T-cell (primary cell): ENCODE data around the gene TAS1R3. TPM values are rescaled to one million over a fixed set of nuclear protein-coding genes. Genes with fewer than 3 reads are reported as not detected.

Source experiments
- ATAC-seq, 4 experiments: fragments of 200-7000 bp in 3 of 4; fragments of 150-1000 bp in 1 of 4; cut with Tn5 transposase; replicated peaks in 1 of 4; 1 replicate in 3 of 4; 2 replicates in 1 of 4; pipeline ENCODE4 v1.10.0; 2021; ENCODE audit warnings: moderate library complexity in 3 of 4, mild to moderate bottlenecking in 2 of 4, moderate number of reproducible peaks in 1 of 4
- CTCF ChIA-PET, 2 donors: fragments of 300-600 bp; sonication (Branson Sonifier 250); formaldehyde crosslinking; loops; one replicate each; lab custom pipeline; 2022; ENCODE audit warnings: antibody characterized with exemption in 2 of 2; lab: Charles Lee
- POLR2A ChIA-PET, 2 donors: fragments of 300-600 bp; sonication (Branson Sonifier 250); formaldehyde crosslinking; loops; one replicate each; lab custom pipeline; 2022; ENCODE audit warnings: antibody characterized with exemption in 2 of 2; lab: Charles Lee
- DNase-seq, 35 experiments: peaks; one replicate each; pipeline versions ENCODE4 v3.0.0 to v3.0.0-alpha.2; 2013 to 2023
- H3K27ac ChIP-seq: one replicate; pipeline ENCODE4 v1.5.1; 2013; ENCODE audit warnings: low read length
- H3K27me3 ChIP-seq, 2 experiments: replicated peaks in 1 of 2; 1 replicate in 1 of 2; 2 replicates in 1 of 2; pipeline versions ENCODE4 v1.6.1 to v1.7.0; 2013; ENCODE audit warnings: low read length in 1 of 2, mixed read lengths in 1 of 2; ENCODE audit not compliant: control insufficient read depth in 2 of 2, insufficient read depth in 2 of 2; ENCODE audit errors: extremely low read depth in 1 of 2
- H3K36me3 ChIP-seq, 2 donors: 1 replicate in 1 of 2; 2 replicates in 1 of 2; pipeline versions ENCODE4 v1.6.1 to v1.7.0; 2013; ENCODE audit warnings: low read length in 1 of 2; ENCODE audit not compliant: control insufficient read depth in 2 of 2, insufficient read depth in 1 of 2; ENCODE audit errors: extremely low read depth in 1 of 2
- H3K4me1 ChIP-seq, 2 experiments: 1 replicate in 1 of 2; 2 replicates in 1 of 2; pipeline versions ENCODE4 v1.6.1 to v1.7.0; 2013; ENCODE audit warnings: low read length in 2 of 2, mixed read lengths in 1 of 2; ENCODE audit not compliant: insufficient read depth in 2 of 2, control insufficient read depth in 1 of 2; ENCODE audit errors: extremely low read depth in 1 of 2
- H3K4me3 ChIP-seq, 2 donors: 1 replicate in 1 of 2; 2 replicates in 1 of 2; pipeline versions ENCODE4 v1.5.1 to v1.7.0; 2013; ENCODE audit warnings: mild to moderate bottlenecking in 2 of 2, low read length in 1 of 2, moderate library complexity in 1 of 2; ENCODE audit not compliant: control insufficient read depth in 1 of 2; ENCODE audit errors: extremely low read depth in 1 of 2
- H3K9me3 ChIP-seq: 2 replicates; pipeline ENCODE4 v1.7.0; 2013
- H3K27ac Mint-ChIP-seq, 2 donors: one replicate each; pipeline ENCODE4 v1.8.0; 2020 to 2021; ENCODE audit warnings: mild to moderate bottlenecking in 2 of 2, mixed read lengths in 2 of 2
- H3K27me3 Mint-ChIP-seq, 2 donors: one replicate each; pipeline ENCODE4 v1.8.0; 2021 to 2022; ENCODE audit warnings: mixed read lengths in 2 of 2
- H3K36me3 Mint-ChIP-seq: one replicate; pipeline ENCODE4 v1.8.0; 2021; ENCODE audit warnings: mixed read lengths
- H3K4me1 Mint-ChIP-seq, 3 donors: one replicate each; pipeline ENCODE4 v1.8.0; 2020 to 2022; ENCODE audit warnings: mixed read lengths in 3 of 3, mild to moderate bottlenecking in 1 of 3
- H3K4me3 Mint-ChIP-seq, 3 donors: one replicate each; pipeline ENCODE4 v1.8.0; 2020 to 2022; ENCODE audit warnings: mild to moderate bottlenecking in 3 of 3, mixed read lengths in 3 of 3, moderate library complexity in 3 of 3
- H3K9me3 Mint-ChIP-seq, 3 donors: one replicate each; pipeline ENCODE4 v1.8.0; 2020 to 2022; ENCODE audit warnings: mixed read lengths in 3 of 3
- WGBS: methylation state at CpG from one replicate; pipeline ENCODE4 v1.1.5; 2013; ENCODE audit warnings: missing lambda C conversion rate; ENCODE audit not compliant: insufficient coverage; 5-methylcytosine and 5-hydroxymethylcytosine counted together
- total RNA-seq, 35 experiments: library from RNA in 6 of 35; stranded (reverse) in 6 of 35; fragments of 120-200 nt in 1 of 35; gene quantifications; one replicate each; pipeline versions ENCODE4 v1.2.1 to v1.2.4 and lab custom pipeline; 2013 to 2026

Gene TAS1R3
- total RNA-seq, 5 donors from 2014 or later (not counting 1 experiment from before 2014, with no cell fraction given): 1.6 to 2.3 (median 2.1) TPM

DNA sequence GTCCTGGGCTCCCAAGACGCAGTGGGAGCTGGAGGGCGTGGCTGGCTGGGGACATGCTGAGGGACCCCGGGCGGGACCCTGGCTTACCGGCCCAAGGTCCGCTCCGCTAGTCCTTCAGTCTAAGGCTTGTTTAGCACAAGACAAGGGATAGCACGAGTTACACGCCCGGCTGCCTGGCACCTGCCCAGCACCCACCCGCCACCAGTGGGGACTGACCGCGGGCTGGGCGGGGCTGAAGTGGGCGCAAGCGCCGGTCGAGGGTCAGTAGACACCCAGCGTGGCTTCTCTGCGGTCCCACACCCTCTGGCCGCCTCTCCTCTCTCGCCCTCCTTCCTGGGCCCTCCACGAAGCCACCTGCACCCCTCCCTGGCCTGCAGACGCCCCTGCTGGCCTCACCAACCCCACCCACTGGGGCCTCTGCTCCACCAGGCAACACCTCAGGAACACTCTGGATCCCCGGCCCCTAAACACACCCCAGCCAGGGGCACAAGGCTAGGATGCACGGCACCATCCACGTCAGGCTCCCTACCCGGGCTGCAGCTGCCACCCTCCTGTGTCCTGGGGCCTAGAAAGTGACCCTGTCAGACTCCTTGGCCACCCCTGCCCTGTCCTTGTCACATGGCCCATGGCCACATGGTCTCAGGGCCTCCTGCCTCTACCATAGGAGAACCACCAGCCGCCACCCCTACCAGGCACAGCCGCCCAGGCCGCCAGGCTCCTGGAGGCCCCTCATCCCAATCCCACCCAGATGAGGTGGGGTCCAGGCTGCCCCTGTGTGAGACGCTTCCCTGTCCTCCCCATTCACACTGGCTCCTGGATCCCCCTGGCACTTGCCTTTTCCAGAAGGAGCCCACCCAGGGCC is 6.1 kb downstream of the TAS1R3 start:
- POLR2A ChIA-PET: no interaction called here
- Mint-ChIP-seq H3K4me1 (no peaks in the 10 kb centered on the region), H3K27me3 (no peaks in the 10 kb centered on the region), H3K36me3 (peaks cover 10% of the 10 kb centered on the region), H3K9me3 (no peaks in the 10 kb centered on the region), H3K4me3 (no peak overlapping the region), H3K27ac (no peak overlapping the region)
- DNase-seq: no peak
- no peak for ATAC-seq
- no peaks in the 10 kb centered on the region for H3K27me3 ChIP-seq
- 95% methylated on average over 30 of the region's 32 CpGs for WGBS
- no peaks in the 10 kb centered on the region for H3K9me3 ChIP-seq
- H3K4me3 ChIP-seq: no peak overlapping the region
- no peak overlapping the region for H3K27ac ChIP-seq
- CTCF ChIA-PET: no interaction called here
- no peaks in the 10 kb centered on the region for H3K4me1 ChIP-seq
- peaks cover 8 to 10% of the 10 kb centered on the region in 2 donors for H3K36me3 ChIP-seq

DNA sequence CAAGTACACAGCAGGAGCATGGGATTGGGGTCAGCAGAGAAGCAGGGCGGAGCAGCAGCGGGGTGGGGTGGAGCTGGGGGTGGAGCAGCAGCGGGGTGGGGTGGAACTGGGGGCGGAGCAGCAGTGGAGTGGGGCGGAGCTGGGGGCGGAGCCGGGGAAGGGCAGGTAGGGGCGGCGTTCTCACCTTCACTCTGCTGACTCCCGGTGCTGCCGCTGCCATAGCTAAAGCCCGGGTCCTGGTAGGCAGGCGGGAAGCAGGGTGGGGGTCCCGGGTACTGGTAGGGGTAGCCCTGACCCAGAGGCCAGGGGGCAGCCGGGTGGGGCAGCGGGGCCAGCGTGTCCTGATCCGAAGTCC is 6.7 kb downstream of the TAS1R3 start:
- ATAC-seq: peak in 2 of 4 experiments; percentile 38 to 65
- Histone ChIP-seq H3K36me3 (peaks cover 8 to 10% of the 10 kb centered on the region in 2 donors), H3K27ac (no peak overlapping the region), H3K4me3 (no peak overlapping the region), H3K27me3 (no peaks in the 10 kb centered on the region), H3K9me3 (no peaks in the 10 kb centered on the region), H3K4me1 (no peaks in the 10 kb centered on the region)
- H3K27me3 Mint-ChIP-seq: no peaks in the 10 kb centered on the region
- ChIA-PET POLR2A (no interaction called here), CTCF (no interaction called here)
- peaks cover 10% of the 10 kb centered on the region for H3K36me3 Mint-ChIP-seq
- no peaks in the 10 kb centered on the region for H3K9me3 Mint-ChIP-seq
- no peaks in the 10 kb centered on the region for H3K4me1 Mint-ChIP-seq
- DNase-seq: peak in 5 of 35 experiments; percentile 20 to 36 (median 28)
- no peak overlapping the region for H3K4me3 Mint-ChIP-seq
- WGBS: 97% methylated on average over 6 of the region's 18 CpGs
- H3K27ac Mint-ChIP-seq: no peak overlapping the region

DNA sequence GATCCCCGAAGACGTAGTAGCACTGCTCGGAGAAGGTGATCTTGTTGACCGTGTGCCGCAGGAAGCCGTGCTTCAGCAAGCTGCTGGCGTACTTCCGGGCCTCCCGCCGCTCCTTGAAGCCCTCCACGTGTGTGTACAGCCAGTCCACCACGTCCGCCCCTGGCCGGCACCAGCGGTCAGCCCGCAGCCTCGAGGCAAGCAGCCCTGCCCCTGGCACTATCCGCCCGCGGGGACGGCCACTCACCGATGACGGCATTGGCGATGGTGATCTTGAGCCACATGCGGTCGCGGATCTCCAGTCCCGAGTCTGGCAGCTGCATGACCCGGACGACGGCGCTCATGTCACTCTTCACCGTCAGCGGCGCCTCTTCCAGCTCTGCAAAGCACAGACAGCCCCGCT is 7.2 kb downstream of the TAS1R3 start:
- no peak for DNase-seq
- H3K4me1 Mint-ChIP-seq: no peaks in the 10 kb centered on the region
- H3K9me3 Mint-ChIP-seq: no peaks in the 10 kb centered on the region
- H3K27ac Mint-ChIP-seq: no peak overlapping the region
- peaks cover 10% of the 10 kb centered on the region for H3K36me3 Mint-ChIP-seq
- H3K4me1 ChIP-seq: peaks cover 0 to 1% of the 10 kb centered on the region in 2 experiments
- no peak overlapping the region for H3K4me3 Mint-ChIP-seq
- no peak overlapping the region for H3K27ac ChIP-seq
- ChIA-PET POLR2A (no interaction called here), CTCF (no interaction called here)
- no peaks in the 10 kb centered on the region for H3K27me3 Mint-ChIP-seq
- peaks cover 8 to 10% of the 10 kb centered on the region in 2 donors for H3K36me3 ChIP-seq
- no peak for ATAC-seq
- 97% methylated on average over 36 of the region's 36 CpGs for WGBS
- H3K9me3 ChIP-seq: no peaks in the 10 kb centered on the region
- H3K4me3 ChIP-seq: no peak overlapping the region
- H3K27me3 ChIP-seq: no peaks in the 10 kb centered on the region

DNA sequence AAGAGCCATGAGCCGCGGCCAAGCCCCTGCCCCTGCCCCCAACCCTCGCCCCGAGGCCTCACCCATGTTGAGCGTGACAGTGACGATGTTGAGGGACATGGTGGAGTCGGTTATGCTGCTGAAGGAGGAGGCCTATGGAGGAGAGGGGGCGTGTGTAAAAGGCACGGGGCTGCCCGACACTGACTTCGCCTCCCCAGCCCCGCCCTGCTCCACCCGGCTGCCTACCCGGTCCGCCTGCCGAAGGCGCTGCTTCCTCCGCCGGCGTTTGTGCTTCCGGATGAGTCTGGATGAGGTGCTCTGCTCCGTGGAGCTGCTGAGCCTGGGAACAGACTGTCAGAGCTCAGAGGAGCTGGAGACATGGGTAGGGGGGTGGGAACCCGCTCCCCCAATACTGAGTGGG is 9.1 kb downstream of the TAS1R3 start:
- WGBS: 95% methylated on average over 21 of the region's 23 CpGs
- ChIA-PET POLR2A (no interaction called here), CTCF (interaction anchor here in 1 of 2 donors (0.6 kb wide), 1 partner anchor 32 kb away, joined by 4 read pairs; no protein-coding TSS in a partner anchor)
- peaks cover 0 to 14% of the 10 kb centered on the region in 2 experiments for H3K4me1 ChIP-seq
- peaks cover 8 to 10% of the 10 kb centered on the region in 2 donors for H3K36me3 ChIP-seq
- DNase-seq (no peak), ATAC-seq (no peak)
- no peak overlapping the region for H3K27ac ChIP-seq
- H3K4me1 Mint-ChIP-seq: peaks cover 0 to 3% (median 2%) of the 10 kb centered on the region in 3 donors
- no peaks in the 10 kb centered on the region for H3K27me3 ChIP-seq
- no peak overlapping the region for H3K4me3 Mint-ChIP-seq
- no peaks in the 10 kb centered on the region for H3K27me3 Mint-ChIP-seq
- H3K9me3 ChIP-seq: no peaks in the 10 kb centered on the region
- no peak overlapping the region for H3K27ac Mint-ChIP-seq
- peaks cover 10% of the 10 kb centered on the region for H3K36me3 Mint-ChIP-seq
- no peak overlapping the region for H3K4me3 ChIP-seq
- H3K9me3 Mint-ChIP-seq: no peaks in the 10 kb centered on the region

DNA sequence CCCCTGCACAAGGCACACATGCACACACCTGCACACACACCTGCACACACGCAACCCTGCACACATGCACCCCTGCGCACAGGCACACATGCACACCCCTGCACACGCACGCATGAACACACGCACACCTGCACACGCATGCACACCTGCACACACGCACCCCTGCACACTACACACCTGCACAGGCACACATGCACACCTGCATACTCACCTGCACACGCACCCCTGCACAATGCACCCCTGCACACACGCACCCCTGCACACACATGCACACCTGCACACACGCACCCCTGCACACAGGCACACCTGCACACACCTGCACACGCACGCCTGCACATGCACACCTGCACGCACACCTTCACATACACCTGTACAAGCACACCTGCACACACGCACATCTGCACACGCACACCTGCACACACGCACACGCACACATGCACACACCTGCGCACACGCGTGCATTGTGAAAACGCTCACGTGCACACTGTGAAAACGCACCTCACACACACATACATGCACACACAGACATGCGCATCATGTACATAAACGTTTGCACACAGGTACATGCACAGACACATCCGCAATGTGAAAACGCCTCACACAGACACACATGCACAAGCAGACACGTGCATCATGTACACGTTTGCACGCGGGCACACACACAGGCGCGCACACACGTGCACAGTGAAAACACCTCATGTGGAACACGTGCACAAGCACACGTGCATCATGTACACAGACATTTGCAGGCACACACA is 9.9 kb downstream of the TAS1R3 start:
- Mint-ChIP-seq H3K4me3 (no peak overlapping the region), H3K27ac (no peak overlapping the region), H3K4me1 (peaks cover 0 to 3% (median 2%) of the 10 kb centered on the region in 3 donors), H3K36me3 (peaks cover 10% of the 10 kb centered on the region), H3K27me3 (no peaks in the 10 kb centered on the region), H3K9me3 (no peaks in the 10 kb centered on the region)
- no peak overlapping the region for H3K4me3 ChIP-seq
- ATAC-seq (no peak), DNase-seq (no peak)
- peaks cover 8 to 9% of the 10 kb centered on the region in 2 donors for H3K36me3 ChIP-seq
- H3K9me3 ChIP-seq: no peaks in the 10 kb centered on the region
- POLR2A ChIA-PET: no interaction called here
- peaks cover 0 to 19% of the 10 kb centered on the region in 2 experiments for H3K4me1 ChIP-seq
- CTCF ChIA-PET: no interaction called here
- no peaks in the 10 kb centered on the region for H3K27me3 ChIP-seq
- H3K27ac ChIP-seq: no peak overlapping the region
- WGBS: 94% methylated on average over 36 of the region's 36 CpGs

DNA sequence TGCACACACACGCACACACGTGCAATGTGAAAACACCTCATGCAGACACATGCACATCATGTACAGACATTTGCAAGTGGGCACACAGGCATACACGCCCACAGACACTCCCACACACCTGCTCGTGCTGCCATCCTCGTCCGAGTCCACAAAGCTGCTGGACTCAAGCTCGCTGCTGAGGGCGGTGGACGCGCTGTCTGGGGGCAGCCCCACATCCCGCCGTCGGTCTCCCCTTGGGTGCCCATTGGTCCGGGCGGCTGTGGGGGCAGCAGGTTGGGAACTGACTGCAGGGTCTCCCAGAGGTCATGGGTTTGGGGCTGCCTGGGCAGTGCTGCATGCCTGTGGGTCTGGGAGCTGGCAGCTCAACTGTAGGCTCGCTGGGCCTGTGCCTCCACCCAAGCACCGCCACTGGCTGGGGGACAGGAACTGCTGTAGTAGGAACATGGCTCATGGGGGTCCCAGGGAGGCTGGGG is 10.5 kb downstream of the TAS1R3 start:
- H3K4me1 ChIP-seq: peaks cover 0 to 25% of the 10 kb centered on the region in 2 experiments
- 92% methylated on average over 16 of the region's 17 CpGs for WGBS
- H3K4me3 ChIP-seq: no peak overlapping the region
- POLR2A ChIA-PET: no interaction called here
- ATAC-seq: no peak
- no peak overlapping the region for H3K27ac ChIP-seq
- Mint-ChIP-seq H3K27me3 (no peaks in the 10 kb centered on the region), H3K36me3 (peaks cover 10% of the 10 kb centered on the region), H3K4me1 (peaks cover 2 to 7% (median 5%) of the 10 kb centered on the region in 3 donors), H3K4me3 (no peak overlapping the region), H3K27ac (no peak overlapping the region), H3K9me3 (no peaks in the 10 kb centered on the region)
- no peaks in the 10 kb centered on the region for H3K9me3 ChIP-seq
- no peaks in the 10 kb centered on the region for H3K27me3 ChIP-seq
- CTCF ChIA-PET: no interaction called here
- DNase-seq: no peak
- H3K36me3 ChIP-seq: peaks cover 8% of the 10 kb centered on the region in 2 donors
